Erythroblast (primary cell): ENCODE measurements around the gene WAC.

ENCODE experiments used
- GATA1 ChIP-seq: IDR thresholded peaks from 2 replicates; pipeline ENCODE4 v1.6.1; 2011; ENCODE audit warnings: low read depth, mild to moderate bottlenecking, control low read depth, low read length, moderate library complexity
- POLR2A ChIP-seq: IDR thresholded peaks from 2 replicates; pipeline ENCODE4 v1.6.1; 2011; ENCODE audit warnings: mild to moderate bottlenecking, low read length

- TF ChIP-seq POLR2A (no peak), GATA1 (no peak)
Observed at GRCh38 chr10:28606568-28606967, 73.7 kb downstream of the WAC start.
